Brain pericyte (primary cell): ENCODE results near the gene TEDDM1.
"Not testable (repeated sequence)": the region's sequence is repeated elsewhere in the genome, so short reads cannot be mapped to it uniquely, and the experiment has no call there.

ENCODE experiments used
- DNase-seq: peaks from one replicate; pipeline ENCODE4 v3.0.0-alpha.2; 2012; ENCODE audit warnings: low read depth, low spot score

The TEDDM1 gene

GRCh38 chr1:182380199-182380598 lies 20.3 kb downstream of the TEDDM1 start:
- no peak for DNase-seq

GRCh38 chr1:182379781-182380180 lies 20.7 kb downstream of the TEDDM1 start:
- DNase-seq, result not testable (repeated sequence)

- no peak for DNase-seq
Measured at GRCh38 chr1:182376936-182377574, 23.4 kb downstream of the TEDDM1 start.

GRCh38 chr1:182374101-182374834 lies 26.2 kb downstream of the TEDDM1 start:
- DNase-seq, result no peak

- DNase-seq, result no peak
Measured at GRCh38 chr1:182370532-182370931, 29.9 kb downstream of the TEDDM1 start.

GRCh38 chr1:182368903-182369302 lies 31.6 kb downstream of the TEDDM1 start:
- no peak for DNase-seq

GRCh38 chr1:182368358-182368757 lies 32.1 kb downstream of the TEDDM1 start:
- DNase-seq, result no peak

GRCh38 chr1:182367926-182368325 lies 32.5 kb downstream of the TEDDM1 start:
- DNase-seq, result no peak

GRCh38 chr1:182366596-182366995 lies 33.9 kb downstream of the TEDDM1 start:
- no peak for DNase-seq

GRCh38 chr1:182359645-182360044 lies 40.8 kb downstream of the TEDDM1 start:
- no peak for DNase-seq

- DNase-seq, result no peak
Measured at GRCh38 chr1:182357913-182358312, 42.6 kb downstream of the TEDDM1 start.

GRCh38 chr1:182357171-182357570 lies 43.3 kb downstream of the TEDDM1 start:
- DNase-seq, result no peak

GRCh38 chr1:182355723-182356098 lies 44.8 kb downstream of the TEDDM1 start:
- DNase-seq, result no peak

GRCh38 chr1:182351790-182352364 lies 48.6 kb downstream of the TEDDM1 start:
- DNase-seq, result no peak

- no peak for DNase-seq
Measured at GRCh38 chr1:182350839-182351238, 49.6 kb downstream of the TEDDM1 start.

GRCh38 chr1:182348961-182349747 lies 51.3 kb downstream of the TEDDM1 start:
- DNase-seq, result no peak
